GM12878 (cell line): ENCODE results near the gene FAM219A. TPM values are rescaled to one million over a fixed set of nuclear protein-coding genes. Genes with fewer than 3 reads are reported as not detected.

Source experiments
- ATAC-seq: fragments of 200-7000 bp; cut with Tn5 transposase; 3 replicates; pipeline ENCODE4 v1.9.1; 2020; ENCODE audit warnings: mild to moderate bottlenecking, moderate library complexity
- BruUV-seq: library from RNA; stranded (reverse); fragments of 400-500 nt; replicated peaks from 2 replicates; lab custom pipeline; 2021; lab: Mats Ljungman, UMichigan
- CTCF ChIA-PET: fragments of 300-600 bp; sonication (Branson Sonifier 250); formaldehyde crosslinking; extraction: SDS; loops from one replicate; lab custom pipeline; 2021; ENCODE audit warnings: inconsistent platforms; lab: Yijun Ruan, JAX
- POLR2A ChIA-PET: fragments of 350-600 bp; formaldehyde crosslinking; extraction: SDS; loops from one replicate; lab custom pipeline; 2021; ENCODE audit warnings: inconsistent platforms; lab: Charles Lee
- RAD21 ChIA-PET: fragments of 300-600 bp; sonication (Branson Sonifier 250); formaldehyde crosslinking; loops from one replicate; lab custom pipeline; 2023; ENCODE audit warnings: antibody characterized with exemption; ENCODE audit not compliant: unreplicated experiment; lab: Charles Lee
- SMC1A ChIA-PET: fragments of 300-600 bp; sonication (Branson Sonifier 250); formaldehyde crosslinking; loops from one replicate; lab custom pipeline; 2023; ENCODE audit not compliant: unreplicated experiment, uncharacterized antibody; lab: Charles Lee
- DNase-seq: peaks from one replicate; pipeline ENCODE4 v3.0.0-alpha.2; 2011; ENCODE audit warnings: low read depth, low spot score
- FAIRE-seq: peaks from 3 replicates; lab custom pipeline; 2011; peaks lifted over from hg19 to GRCh38; lab: Jason Lieb, UNC
- H2AFZ ChIP-seq: 2 replicates; pipeline ENCODE4 v1.6.0; 2011; ENCODE audit warnings: low read depth, low read length, control low read depth; ENCODE audit not compliant: control insufficient read depth
- H3K27ac ChIP-seq: 2 replicates; pipeline ENCODE4 v1.5.1; 2011; ENCODE audit warnings: control low read depth; ENCODE audit not compliant: control insufficient read depth, insufficient read depth
- H3K27me3 ChIP-seq, 2 experiments: replicated peaks in 1 of 2; 2 replicates each; pipeline versions ENCODE4 v1.6.0 to v1.6.1; 2011; ENCODE audit warnings: low read length in 1 of 2; ENCODE audit not compliant: control insufficient read depth in 2 of 2, insufficient read depth in 2 of 2
- H3K36me3 ChIP-seq, 2 experiments: 2 replicates each; pipeline ENCODE4 v1.5.1; 2011; ENCODE audit warnings: low read length in 1 of 2; ENCODE audit not compliant: control insufficient read depth in 2 of 2, insufficient read depth in 2 of 2
- H3K4me1 ChIP-seq: 2 replicates; pipeline ENCODE4 v1.6.1; 2011; ENCODE audit warnings: mild to moderate bottlenecking, low read length, moderate library complexity, mixed read lengths; ENCODE audit not compliant: control insufficient read depth, insufficient read depth
- H3K4me2 ChIP-seq: 2 replicates; pipeline ENCODE4 v1.6.0; 2011; ENCODE audit warnings: control low read depth; ENCODE audit not compliant: control insufficient read depth, insufficient read depth
- H3K4me3 ChIP-seq: fragments of 200-600 bp; sonication (generic); 2 replicates; pipeline ENCODE4 v1.5.1; 2016
- H3K79me2 ChIP-seq: 2 replicates; pipeline ENCODE4 v1.6.0; 2011; ENCODE audit warnings: low read length; ENCODE audit not compliant: control insufficient read depth, insufficient read depth
- H3K9ac ChIP-seq: 2 replicates; pipeline ENCODE4 v1.8.0; 2011; ENCODE audit warnings: low read length, control low read depth, mixed read lengths; ENCODE audit not compliant: control insufficient read depth, insufficient read depth
- H3K9me3 ChIP-seq: replicated peaks from 3 replicates; pipeline ENCODE4 v1.5.1; 2011; ENCODE audit warnings: mild to moderate bottlenecking, low read length; ENCODE audit not compliant: control insufficient read depth, insufficient read depth
- H4K20me1 ChIP-seq: 2 replicates; pipeline ENCODE4 v1.6.0; 2011; ENCODE audit not compliant: control insufficient read depth, insufficient read depth
- BRCA1 ChIP-seq: IDR thresholded peaks from 2 replicates; pipeline ENCODE4 v1.6.1; 2011; ENCODE audit warnings: low read depth, low read length, improper control_type of control experiment
- EGR1 ChIP-seq, 2 experiments: IDR thresholded peaks; 1 replicate in 1 of 2; 2 replicates in 1 of 2; pipeline ENCODE4 v1.6.1; 2011 to 2012; ENCODE audit warnings: low read depth in 2 of 2, low read length in 2 of 2, borderline replicate concordance in 1 of 2, mild to moderate bottlenecking in 1 of 2, moderate library complexity in 1 of 2
- ETV6 ChIP-seq, 2 experiments: fragments of 450-650 bp in 1 of 2; IDR thresholded peaks in 1 of 2; conservative IDR thresholded peaks in 1 of 2; 2 replicates each; pipeline ENCODE4 v1.6.1; 2014; ENCODE audit warnings: antibody characterized with exemption in 1 of 2, borderline replicate concordance in 1 of 2, low read depth in 1 of 2, mild to moderate bottlenecking in 1 of 2, moderate library complexity in 1 of 2
- HDGF ChIP-seq: fragments of 450-650 bp; IDR thresholded peaks from 2 replicates; pipeline ENCODE4 v1.6.1; 2016; ENCODE audit warnings: antibody characterized with exemption
- IKZF2 ChIP-seq, 2 experiments: fragments of 450-650 bp; IDR thresholded peaks; 2 replicates each; pipeline ENCODE4 v1.6.1; 2017; ENCODE audit warnings: mild to moderate bottlenecking in 2 of 2, moderate library complexity in 2 of 2
- MEF2B ChIP-seq: fragments of 450-650 bp; IDR thresholded peaks from 2 replicates; pipeline ENCODE4 v1.6.1; 2018; ENCODE audit warnings: mild to moderate bottlenecking, moderate library complexity; ENCODE audit not compliant: partially characterized antibody, poor library complexity, severe bottlenecking
- MLLT1 ChIP-seq: fragments of 450-650 bp; IDR thresholded peaks from 2 replicates; pipeline ENCODE4 v1.6.1; 2016; ENCODE audit warnings: mild to moderate bottlenecking
- NRF1 ChIP-seq: conservative IDR thresholded peaks from 2 replicates; pipeline ENCODE4 v1.6.1; 2011; ENCODE audit warnings: mild to moderate bottlenecking, low read depth, low read length, improper control_type of control experiment
- RBBP5 ChIP-seq: fragments of 200-600 bp; sonication (generic); conservative IDR thresholded peaks from 2 replicates; pipeline ENCODE4 v1.6.1; 2016
- RUNX3 ChIP-seq: IDR thresholded peaks from 2 replicates; pipeline ENCODE4 v1.6.1; 2012; ENCODE audit warnings: low read length, inconsistent platforms
- SMAD5 ChIP-seq: IDR thresholded peaks from 2 replicates; pipeline ENCODE4 v1.6.1; 2016; ENCODE audit warnings: antibody characterized with exemption, low read depth
- SMARCA5 ChIP-seq: fragments of 450-650 bp; IDR thresholded peaks from 2 replicates; pipeline ENCODE4 v1.6.1; 2017; ENCODE audit warnings: mild to moderate bottlenecking
- TBL1XR1 ChIP-seq: IDR thresholded peaks from 2 replicates; pipeline ENCODE4 v1.6.1; 2012; ENCODE audit warnings: low read depth, low read length, improper control_type of control experiment
- TCF7 ChIP-seq: IDR thresholded peaks from 2 replicates; pipeline ENCODE4 v1.6.1; 2014; ENCODE audit warnings: antibody characterized with exemption, borderline replicate concordance
- USF2 ChIP-seq: IDR thresholded peaks from 2 replicates; pipeline ENCODE4 v1.6.1; 2011; ENCODE audit warnings: low read depth, low read length, improper control_type of control experiment, borderline replicate concordance
- ZNF622 ChIP-seq: fragments of 450-650 bp; IDR thresholded peaks from 2 replicates; pipeline ENCODE4 v1.6.1; 2017; ENCODE audit warnings: mild to moderate bottlenecking, inconsistent platforms
- WGBS: methylation state at CpG from one replicate; pipeline ENCODE4 v1.1.6; 2016; ENCODE audit warnings: low lambda C conversion rate; ENCODE audit not compliant: insufficient replicate concordance, insufficient coverage; ENCODE audit errors: missing lambda C conversion rate; 5-methylcytosine and 5-hydroxymethylcytosine counted together
- in situ Hi-C: fragments of 300-500 bp; cut with MboI; formaldehyde crosslinking; loops from 9 replicates; pipeline ENCODE4 v1.14.3; 2018; ENCODE audit warnings: mixed read lengths
- intact Hi-C: fragments of 100-400 bp; cut with micrococcal nuclease; formaldehyde crosslinking; loops from one replicate; pipeline ENCODE4 v1.14.2; 2022; ENCODE audit not compliant: unreplicated experiment
- polyA plus RNA-seq, 11 experiments: library from polyadenylated mRNA; depleted of rRNA in 4 of 11; unstranded in 6 of 11; stranded (reverse) in 5 of 11; fragments of >200 nt; fragmentation: Nextera tagmentation in 4 of 11; fragmentation: Illumina TruSeq in 1 of 11; extraction: Ambion mirVana in 4 of 11; extraction: Trizol in 1 of 11; gene quantifications; 1 replicate in 1 of 11; 2 replicates in 10 of 11; pipeline versions ENCODE4 v1.2.1 to v1.2.3, GENCODE V29; 2011 to 2016; ENCODE audit warnings: inconsistent platforms in 2 of 11, missing spikeins in 2 of 11, low read depth in 1 of 11
- total RNA-seq, 4 experiments: library from RNA; depleted of rRNA in 3 of 4; stranded (reverse); fragments of >200 nt in 3 of 4; fragmentation: Illumina TruSeq in 1 of 4; extraction: Trizol in 1 of 4; gene quantifications; 2 replicates each; pipeline versions ENCODE4 v1.2.1 to v1.2.3, GENCODE V29; 2013 to 2021

FAM219A gene
- total and polyA plus RNA-seq, 10 of the 15 experiments (the other 5 are each of a cell fraction or from before 2014, with no cell fraction given) = 0.11 to 2.0 (median 0.71) TPM

GRCh38 chr9:34374905-34375552 is 83.3 kb downstream of the FAM219A start:
- Histone ChIP-seq H3K79me2 (no peaks in the 10 kb centered on the region), H3K4me2 (no peak overlapping the region), H3K9ac (no peak overlapping the region), H3K4me3 (no peak overlapping the region), H3K36me3 (no peaks in the 10 kb centered on the region), H4K20me1 (no peaks in the 10 kb centered on the region), H3K4me1 (peaks cover 12% of the 10 kb centered on the region), H3K27me3 (no peaks in the 10 kb centered on the region), H2AFZ (no peak overlapping the region), H3K27ac (no peak overlapping the region), H3K9me3 (no peaks in the 10 kb centered on the region; the same call in 2 of the 3 replicates)
- SMC1A ChIA-PET = interaction anchor here (0.6 to 8.7 kb wide), 3 partner anchors 14 to 765 kb away, joined by 3 to 73 read pairs (median 3); no protein-coding TSS in a partner anchor
- TF ChIP-seq ETV6 (conservative IDR thresholded peaks at IDR 0.05 in 1 of 2, IDR thresholded peaks at IDR 0.05 in 1 of 2; ENCODE audit: borderline replicate concordance in 1 of 2, low read depth in 1 of 2) (no peak), BRCA1 (no peak), ZNF622 (no peak), SMARCA5 (no peak), SMAD5 (no peak), TBL1XR1 (no peak), HDGF (no peak), TCF7 (no peak), USF2 (no peak), RBBP5 (no peak), IKZF2 (IDR thresholded peaks at IDR 0.05) (no peak), NRF1 (no peak), EGR1 (IDR thresholded peaks at IDR 0.05; ENCODE audit: borderline replicate concordance in 1 of 2, low read depth in 2 of 2, low read length in 2 of 2) (no peak), MLLT1 (no peak), RUNX3 (no peak), MEF2B (no peak)
- no TSS peak for BruUV-seq
- POLR2A ChIA-PET = no interaction called here
- CTCF ChIA-PET = interaction anchor here (0.5 to 7.9 kb wide), 6 partner anchors 22 to 758 kb away, joined by 3 to 134 read pairs (median 4); no protein-coding TSS in a partner anchor
- no peak for ATAC-seq
- 65% methylated on average over 5 of the region's 5 CpGs for WGBS
- FAIRE-seq = no peak
- no peak for DNase-seq
- intact Hi-C loops = loop anchor here (5.0 kb wide), 1 partner anchor 123 kb away; no protein-coding TSS in a partner anchor
- RAD21 ChIA-PET = interaction anchor here (0.8 kb wide), 1 partner anchor 45 kb away, joined by 3 read pairs; no protein-coding TSS in a partner anchor
- in situ Hi-C loops = no loop called here
